PC-9 (cell line): ENCODE data around the gene C1orf87.

Experiments
- CTCF ChIP-seq: fragments of 200-600 bp; sonication (generic); conservative IDR thresholded peaks from 2 replicates; pipeline ENCODE4 v1.6.1; 2017; ENCODE audit warnings: mixed run types, antibody characterized with exemption, mild to moderate bottlenecking, moderate library complexity
- EZH2 ChIP-seq: fragments of 200-600 bp; sonication (generic); IDR thresholded peaks from 2 replicates; pipeline ENCODE4 v1.8.0; 2017; ENCODE audit warnings: antibody characterized with exemption, low read depth

DNA sequence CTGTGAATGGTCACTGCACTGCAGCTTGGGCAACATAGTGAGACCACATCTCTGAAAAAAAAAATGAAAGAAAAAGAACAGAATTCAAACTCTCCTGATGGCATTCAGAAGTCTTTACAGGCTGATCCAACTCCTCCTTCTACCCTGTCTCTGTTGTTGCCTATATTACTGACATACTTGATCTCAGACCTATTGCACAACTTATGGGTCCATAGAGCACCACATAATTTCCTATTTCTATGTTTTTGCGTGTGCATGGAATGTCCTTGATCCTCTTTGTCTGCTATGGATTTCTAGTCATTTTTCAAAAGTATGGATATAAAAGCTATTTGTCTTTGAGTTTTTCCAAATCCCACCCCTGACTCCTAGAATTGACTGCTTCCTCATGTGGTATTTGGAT is 124.6 kb downstream of the C1orf87 start:
- TF ChIP-seq CTCF (no peak), EZH2 (no peak)
